Ectodermal cell (in vitro differentiated cells): Measurements from ENCODE around the gene ZNF45. TPM values are rescaled to one million over a fixed set of nuclear protein-coding genes. Genes with fewer than 3 reads are reported as not detected.

Source experiments
- H3K27ac ChIP-seq: 2 replicates; pipeline ENCODE4 v1.7.0; 2013; ENCODE audit warnings: mild to moderate bottlenecking, low read depth, low read length; ENCODE audit not compliant: insufficient read depth, poor library complexity, severe bottlenecking
- H3K27me3 ChIP-seq: 2 replicates; pipeline ENCODE4 v1.7.0; 2013; ENCODE audit warnings: mild to moderate bottlenecking, low read length; ENCODE audit not compliant: insufficient read depth, control insufficient read depth, poor library complexity, severe bottlenecking
- H3K36me3 ChIP-seq: one replicate; pipeline ENCODE4 v1.7.0; 2013; ENCODE audit warnings: low read length; ENCODE audit not compliant: control insufficient read depth, insufficient read depth
- H3K4me1 ChIP-seq: one replicate; pipeline ENCODE4 v1.7.0; 2013; ENCODE audit warnings: low read length; ENCODE audit not compliant: control insufficient read depth, insufficient read depth
- H3K4me3 ChIP-seq: 2 replicates; pipeline ENCODE4 v1.7.0; 2013; ENCODE audit warnings: low read depth, low read length, control low read depth; ENCODE audit not compliant: insufficient read depth
- H3K9me3 ChIP-seq: 2 replicates; pipeline ENCODE4 v1.7.0; 2013; ENCODE audit warnings: mild to moderate bottlenecking, low read length, moderate library complexity; ENCODE audit not compliant: control insufficient read depth
- WGBS, 2 experiments: methylation state at CpG; one replicate each; pipeline ENCODE4 v1.1.7; 2013; ENCODE audit warnings: missing lambda C conversion rate in 2 of 2; 5-methylcytosine and 5-hydroxymethylcytosine counted together
- polyA plus RNA-seq, 4 experiments: library from polyadenylated mRNA; stranded (reverse); fragments of 50-300 nt; gene quantifications; one replicate each; pipeline ENCODE4 v1.2.3, GENCODE V29; 2013

ZNF45 gene
- polyA plus RNA-seq (2013, experiment 1 of 4) = 20.4 TPM
- 22.1 TPM for polyA plus RNA-seq (2013, experiment 2 of 4)
- 14.1 TPM for polyA plus RNA-seq (2013, experiment 3 of 4)
- polyA plus RNA-seq (2013, experiment 4 of 4) = 13.1 TPM

DNA sequence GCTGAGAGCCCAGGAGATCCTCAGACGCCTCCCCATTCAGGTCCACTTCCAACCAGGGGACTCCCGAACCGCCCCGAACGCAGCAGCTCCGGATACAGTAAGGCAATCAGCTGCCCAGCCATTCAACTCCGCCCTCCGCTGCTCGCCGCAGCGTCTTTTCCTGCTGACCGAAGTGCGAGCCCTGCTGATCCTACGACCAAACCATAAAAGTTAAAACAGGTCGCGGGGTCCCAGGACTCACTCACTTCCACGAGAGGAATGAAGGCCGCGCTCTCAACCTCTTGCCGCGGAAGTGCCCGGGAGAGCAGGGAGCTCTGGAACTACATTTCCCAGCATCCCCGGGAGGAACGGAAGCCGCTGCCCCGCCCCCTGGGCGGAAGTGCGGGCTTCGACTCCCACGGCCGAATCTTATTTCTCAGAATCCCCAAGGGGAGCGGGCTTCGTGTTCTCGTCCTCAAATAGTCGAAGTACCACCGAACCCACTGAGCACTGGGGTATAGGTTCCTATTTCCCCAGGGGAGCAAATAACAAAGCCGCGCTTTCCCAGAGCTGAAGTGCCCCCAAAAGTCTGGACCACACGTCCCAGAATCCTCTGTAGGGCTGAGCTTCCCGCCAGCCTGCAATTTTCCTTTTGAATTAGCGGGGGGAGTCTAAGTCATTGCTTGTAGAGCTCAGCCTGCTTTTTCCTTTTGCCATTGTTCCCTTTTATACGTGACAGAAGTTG lies at the start of gene ZNF45:
Gene ZNF45 (minus strand): TSS at position 298 of the 724 bp plus-strand sequence. CDS start 13,097 bp downstream, outside the sequence.
- Histone ChIP-seq H3K36me3 (peaks cover 8% of the 10 kb centered on the region), H3K9me3 (no peaks in the 10 kb centered on the region), H3K27ac (no peak within 1 kb of the TSS), H3K4me3 (peak within 1 kb of the TSS; percentile 77), H3K4me1 (no peaks in the 10 kb centered on the region), H3K27me3 (peaks cover 3% of the 10 kb centered on the region)
- WGBS, 2 experiments = 0 to 1% methylated on average over 42 of the region's 42 CpGs

GRCh38 chr19:43984687-43985000 lies 49.6 kb upstream of the ZNF45 start:
- no peaks in the 10 kb centered on the region for H3K4me1 ChIP-seq
- H3K27me3 ChIP-seq = no peaks in the 10 kb centered on the region
- WGBS, 2 experiments = 11 to 13% methylated on average over 14 of the region's 14 CpGs
- H3K9me3 ChIP-seq = peaks cover 3% of the 10 kb centered on the region
- H3K4me3 ChIP-seq = peak overlapping the region; percentile 78
- no peak overlapping the region for H3K27ac ChIP-seq
- H3K36me3 ChIP-seq = peaks cover 5% of the 10 kb centered on the region

- H3K4me3 ChIP-seq = peak within 1 kb of the TSS; percentile 78
- H3K9me3 ChIP-seq = peaks cover 3% of the 10 kb centered on the region
- 1% methylated on average over 40 of the region's 40 CpGs for WGBS, 2 experiments
- no peak within 1 kb of the TSS for H3K27ac ChIP-seq
- no peaks in the 10 kb centered on the region for H3K4me1 ChIP-seq
- no peaks in the 10 kb centered on the region for H3K27me3 ChIP-seq
- no peaks in the 10 kb centered on the region for H3K36me3 ChIP-seq
Measured at GRCh38 chr19:43983912-43984686, 49.0 kb upstream of the ZNF45 start, which contains the start of gene ZNF155. Gene ZNF155 (plus strand): TSS chr19:43984188. CDS start chr19:43988544, 4,356 bp downstream.

DNA sequence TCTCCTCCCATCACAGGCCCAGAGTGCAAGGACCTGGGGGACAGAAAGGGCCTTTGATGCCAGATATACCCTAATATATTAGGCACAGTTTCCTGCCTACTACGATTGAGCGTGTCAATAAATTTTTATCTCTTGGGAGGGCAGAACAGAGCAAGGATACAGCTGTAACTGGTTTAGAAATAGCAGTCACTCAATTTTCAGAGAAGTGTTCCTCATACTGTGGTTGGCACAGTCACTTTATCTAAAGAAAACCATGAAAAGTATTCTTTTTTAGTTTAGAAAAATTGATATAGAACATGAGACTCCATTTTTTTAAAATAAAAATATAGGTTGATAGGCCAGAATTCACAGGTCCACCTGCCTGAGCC lies 48.4 kb upstream of the ZNF45 start:
- H3K9me3 ChIP-seq = peaks cover 3% of the 10 kb centered on the region
- 83 to 96% methylated on average over 2 of the region's 2 CpGs for WGBS, 2 experiments
- H3K4me1 ChIP-seq = no peaks in the 10 kb centered on the region
- no peaks in the 10 kb centered on the region for H3K27me3 ChIP-seq
- H3K4me3 ChIP-seq = no peak overlapping the region
- no peak overlapping the region for H3K27ac ChIP-seq
- H3K36me3 ChIP-seq = no peaks in the 10 kb centered on the region

GRCh38 chr19:43976732-43977131 lies 41.6 kb upstream of the ZNF45 start:
- no peak overlapping the region for H3K4me3 ChIP-seq
- no peak overlapping the region for H3K27ac ChIP-seq
- H3K36me3 ChIP-seq = no peaks in the 10 kb centered on the region
- WGBS, 2 experiments = no CpG with 5 or more reads among the region's 1 CpG
- no peaks in the 10 kb centered on the region for H3K4me1 ChIP-seq
- H3K27me3 ChIP-seq = no peaks in the 10 kb centered on the region
- peaks cover 10% of the 10 kb centered on the region for H3K9me3 ChIP-seq

- peaks cover 11% of the 10 kb centered on the region for H3K9me3 ChIP-seq
- no peak overlapping the region for H3K4me3 ChIP-seq
- H3K4me1 ChIP-seq = no peaks in the 10 kb centered on the region
- WGBS, 2 experiments = 91 to 93% methylated on average over 3 of the region's 3 CpGs
- H3K27me3 ChIP-seq = no peaks in the 10 kb centered on the region
- peaks cover 80% of the 10 kb centered on the region for H3K36me3 ChIP-seq
- no peak overlapping the region for H3K27ac ChIP-seq
Measured at GRCh38 chr19:43966079-43966694, 31.1 kb upstream of the ZNF45 start.

DNA sequence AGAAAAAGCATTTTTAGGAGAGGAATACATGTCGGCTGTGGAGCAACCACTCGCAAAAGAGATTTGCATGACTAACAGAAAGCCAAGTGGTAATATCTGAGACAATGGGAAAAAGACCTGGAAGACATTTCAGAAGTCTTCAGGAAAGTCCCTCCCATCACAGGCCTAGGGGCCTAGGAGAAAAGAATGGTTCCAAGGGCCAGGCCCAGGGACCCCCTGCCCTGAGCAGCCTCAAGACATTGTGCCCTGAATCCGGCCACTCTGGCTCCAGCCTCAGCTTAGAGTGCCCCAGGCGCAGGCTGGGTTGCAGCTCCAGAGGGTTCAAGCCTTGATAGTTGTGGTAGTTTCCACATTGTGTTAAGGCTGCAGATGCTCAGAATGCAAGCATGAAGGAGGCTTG lies 25.3 kb upstream of the ZNF45 start:
- Histone ChIP-seq H3K27me3 (no peaks in the 10 kb centered on the region), H3K9me3 (peaks cover 4% of the 10 kb centered on the region), H3K4me3 (no peak overlapping the region), H3K27ac (no peak overlapping the region), H3K36me3 (peaks cover 37% of the 10 kb centered on the region), H3K4me1 (no peaks in the 10 kb centered on the region)
- WGBS, 2 experiments = 68 to 71% methylated on average over 4 of the region's 4 CpGs

DNA sequence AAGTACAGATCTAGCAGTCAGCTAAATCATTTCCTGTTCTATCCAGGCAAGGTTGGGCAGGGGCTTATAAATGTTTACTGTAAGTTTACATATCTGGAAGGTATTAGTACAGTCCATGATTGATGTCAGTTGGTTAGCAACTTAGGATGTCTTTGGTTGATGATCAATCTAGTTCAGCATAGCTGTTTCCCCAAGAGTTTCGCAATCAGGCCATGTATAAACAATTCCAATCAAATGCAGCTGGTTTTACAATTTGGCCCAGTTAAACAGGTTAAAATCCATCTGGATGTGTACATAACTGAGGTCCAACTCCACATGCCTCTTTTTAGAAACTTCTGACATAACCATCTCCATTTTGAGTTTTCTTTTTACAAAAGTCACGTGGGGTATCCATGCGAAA lies 22.8 kb upstream of the ZNF45 start:
- H3K27ac ChIP-seq = no peak overlapping the region
- H3K4me1 ChIP-seq = no peaks in the 10 kb centered on the region
- no peak overlapping the region for H3K4me3 ChIP-seq
- peaks cover 4% of the 10 kb centered on the region for H3K9me3 ChIP-seq
- H3K27me3 ChIP-seq = no peaks in the 10 kb centered on the region
- H3K36me3 ChIP-seq = peaks cover 18% of the 10 kb centered on the region
- WGBS, 2 experiments = 91 to 94% methylated on average over 3 of the region's 3 CpGs

GRCh38 chr19:43956827-43957226 lies 21.7 kb upstream of the ZNF45 start:
- Histone ChIP-seq H3K9me3 (peaks cover 4% of the 10 kb centered on the region), H3K4me3 (no peak overlapping the region), H3K27ac (no peak overlapping the region), H3K27me3 (no peaks in the 10 kb centered on the region), H3K36me3 (peaks cover 9% of the 10 kb centered on the region), H3K4me1 (no peaks in the 10 kb centered on the region)
- 92 to 95% methylated on average over 2 to 3 of the region's 3 CpGs for WGBS, 2 experiments
